ENCODE results near the gene BRWD1.

DNA sequence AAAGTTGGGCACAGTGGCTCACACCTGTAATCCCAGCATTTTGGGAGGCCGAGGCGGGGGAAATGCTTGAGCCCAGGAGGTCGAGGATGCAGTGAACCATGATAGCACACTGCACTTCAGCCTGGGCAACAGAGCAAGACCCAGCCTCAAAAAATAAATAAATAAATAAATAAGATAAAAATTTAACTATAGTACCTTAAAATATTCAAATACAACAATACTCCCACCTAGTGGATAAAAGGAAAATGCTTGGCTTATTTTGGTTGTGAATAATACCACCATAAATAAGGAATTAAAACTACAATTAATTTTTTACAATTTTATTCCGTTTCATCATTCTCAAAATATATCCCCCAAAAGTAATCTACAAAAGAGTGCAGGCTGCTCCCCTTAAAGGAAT, 138.3 kb downstream of the BRWD1 start:
- TF ChIP-seq, protein P1, sequence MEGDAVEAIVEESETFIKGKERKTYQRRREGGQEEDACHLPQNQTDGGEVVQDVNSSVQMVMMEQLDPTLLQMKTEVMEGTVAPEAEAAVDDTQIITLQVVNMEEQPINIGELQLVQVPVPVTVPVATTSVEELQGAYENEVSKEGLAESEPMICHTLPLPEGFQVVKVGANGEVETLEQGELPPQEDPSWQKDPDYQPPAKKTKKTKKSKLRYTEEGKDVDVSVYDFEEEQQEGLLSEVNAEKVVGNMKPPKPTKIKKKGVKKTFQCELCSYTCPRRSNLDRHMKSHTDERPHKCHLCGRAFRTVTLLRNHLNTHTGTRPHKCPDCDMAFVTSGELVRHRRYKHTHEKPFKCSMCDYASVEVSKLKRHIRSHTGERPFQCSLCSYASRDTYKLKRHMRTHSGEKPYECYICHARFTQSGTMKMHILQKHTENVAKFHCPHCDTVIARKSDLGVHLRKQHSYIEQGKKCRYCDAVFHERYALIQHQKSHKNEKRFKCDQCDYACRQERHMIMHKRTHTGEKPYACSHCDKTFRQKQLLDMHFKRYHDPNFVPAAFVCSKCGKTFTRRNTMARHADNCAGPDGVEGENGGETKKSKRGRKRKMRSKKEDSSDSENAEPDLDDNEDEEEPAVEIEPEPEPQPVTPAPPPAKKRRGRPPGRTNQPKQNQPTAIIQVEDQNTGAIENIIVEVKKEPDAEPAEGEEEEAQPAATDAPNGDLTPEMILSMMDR (IDR thresholded peaks at IDR 0.05): no peak
- TF ChIP-seq, protein P2, sequence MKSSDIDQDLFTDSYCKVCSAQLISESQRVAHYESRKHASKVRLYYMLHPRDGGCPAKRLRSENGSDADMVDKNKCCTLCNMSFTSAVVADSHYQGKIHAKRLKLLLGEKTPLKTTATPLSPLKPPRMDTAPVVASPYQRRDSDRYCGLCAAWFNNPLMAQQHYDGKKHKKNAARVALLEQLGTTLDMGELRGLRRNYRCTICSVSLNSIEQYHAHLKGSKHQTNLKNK (CRISPR knock-in tag; IDR thresholded peaks at IDR 0.05): no peak
- no peak for TF ChIP-seq ZNF416 (CRISPR knock-in tag; IDR thresholded peaks at IDR 0.05)
- TF ChIP-seq, protein P3, sequence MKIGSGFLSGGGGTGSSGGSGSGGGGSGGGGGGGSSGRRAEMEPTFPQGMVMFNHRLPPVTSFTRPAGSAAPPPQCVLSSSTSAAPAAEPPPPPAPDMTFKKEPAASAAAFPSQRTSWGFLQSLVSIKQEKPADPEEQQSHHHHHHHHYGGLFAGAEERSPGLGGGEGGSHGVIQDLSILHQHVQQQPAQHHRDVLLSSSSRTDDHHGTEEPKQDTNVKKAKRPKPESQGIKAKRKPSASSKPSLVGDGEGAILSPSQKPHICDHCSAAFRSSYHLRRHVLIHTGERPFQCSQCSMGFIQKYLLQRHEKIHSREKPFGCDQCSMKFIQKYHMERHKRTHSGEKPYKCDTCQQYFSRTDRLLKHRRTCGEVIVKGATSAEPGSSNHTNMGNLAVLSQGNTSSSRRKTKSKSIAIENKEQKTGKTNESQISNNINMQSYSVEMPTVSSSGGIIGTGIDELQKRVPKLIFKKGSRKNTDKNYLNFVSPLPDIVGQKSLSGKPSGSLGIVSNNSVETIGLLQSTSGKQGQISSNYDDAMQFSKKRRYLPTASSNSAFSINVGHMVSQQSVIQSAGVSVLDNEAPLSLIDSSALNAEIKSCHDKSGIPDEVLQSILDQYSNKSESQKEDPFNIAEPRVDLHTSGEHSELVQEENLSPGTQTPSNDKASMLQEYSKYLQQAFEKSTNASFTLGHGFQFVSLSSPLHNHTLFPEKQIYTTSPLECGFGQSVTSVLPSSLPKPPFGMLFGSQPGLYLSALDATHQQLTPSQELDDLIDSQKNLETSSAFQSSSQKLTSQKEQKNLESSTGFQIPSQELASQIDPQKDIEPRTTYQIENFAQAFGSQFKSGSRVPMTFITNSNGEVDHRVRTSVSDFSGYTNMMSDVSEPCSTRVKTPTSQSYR (CRISPR knock-in tag; IDR thresholded peaks at IDR 0.05): no peak
- no peak for TF ChIP-seq MYBL2 (CRISPR knock-in tag; IDR thresholded peaks at IDR 0.05)
- TF ChIP-seq, protein P4, sequence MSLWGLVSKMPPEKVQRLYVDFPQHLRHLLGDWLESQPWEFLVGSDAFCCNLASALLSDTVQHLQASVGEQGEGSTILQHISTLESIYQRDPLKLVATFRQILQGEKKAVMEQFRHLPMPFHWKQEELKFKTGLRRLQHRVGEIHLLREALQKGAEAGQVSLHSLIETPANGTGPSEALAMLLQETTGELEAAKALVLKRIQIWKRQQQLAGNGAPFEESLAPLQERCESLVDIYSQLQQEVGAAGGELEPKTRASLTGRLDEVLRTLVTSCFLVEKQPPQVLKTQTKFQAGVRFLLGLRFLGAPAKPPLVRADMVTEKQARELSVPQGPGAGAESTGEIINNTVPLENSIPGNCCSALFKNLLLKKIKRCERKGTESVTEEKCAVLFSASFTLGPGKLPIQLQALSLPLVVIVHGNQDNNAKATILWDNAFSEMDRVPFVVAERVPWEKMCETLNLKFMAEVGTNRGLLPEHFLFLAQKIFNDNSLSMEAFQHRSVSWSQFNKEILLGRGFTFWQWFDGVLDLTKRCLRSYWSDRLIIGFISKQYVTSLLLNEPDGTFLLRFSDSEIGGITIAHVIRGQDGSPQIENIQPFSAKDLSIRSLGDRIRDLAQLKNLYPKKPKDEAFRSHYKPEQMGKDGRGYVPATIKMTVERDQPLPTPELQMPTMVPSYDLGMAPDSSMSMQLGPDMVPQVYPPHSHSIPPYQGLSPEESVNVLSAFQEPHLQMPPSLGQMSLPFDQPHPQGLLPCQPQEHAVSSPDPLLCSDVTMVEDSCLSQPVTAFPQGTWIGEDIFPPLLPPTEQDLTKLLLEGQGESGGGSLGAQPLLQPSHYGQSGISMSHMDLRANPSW (CRISPR knock-in tag; conservative IDR thresholded peaks at IDR 0.05; ENCODE audit: low read depth): no peak
- no peak for TF ChIP-seq KAT7 (CRISPR knock-in tag; IDR thresholded peaks at IDR 0.05; ENCODE audit: borderline replicate concordance)
- no peak for TF ChIP-seq SP1 (CRISPR knock-in tag; conservative IDR thresholded peaks at IDR 0.05)
- TF ChIP-seq, protein P5, sequence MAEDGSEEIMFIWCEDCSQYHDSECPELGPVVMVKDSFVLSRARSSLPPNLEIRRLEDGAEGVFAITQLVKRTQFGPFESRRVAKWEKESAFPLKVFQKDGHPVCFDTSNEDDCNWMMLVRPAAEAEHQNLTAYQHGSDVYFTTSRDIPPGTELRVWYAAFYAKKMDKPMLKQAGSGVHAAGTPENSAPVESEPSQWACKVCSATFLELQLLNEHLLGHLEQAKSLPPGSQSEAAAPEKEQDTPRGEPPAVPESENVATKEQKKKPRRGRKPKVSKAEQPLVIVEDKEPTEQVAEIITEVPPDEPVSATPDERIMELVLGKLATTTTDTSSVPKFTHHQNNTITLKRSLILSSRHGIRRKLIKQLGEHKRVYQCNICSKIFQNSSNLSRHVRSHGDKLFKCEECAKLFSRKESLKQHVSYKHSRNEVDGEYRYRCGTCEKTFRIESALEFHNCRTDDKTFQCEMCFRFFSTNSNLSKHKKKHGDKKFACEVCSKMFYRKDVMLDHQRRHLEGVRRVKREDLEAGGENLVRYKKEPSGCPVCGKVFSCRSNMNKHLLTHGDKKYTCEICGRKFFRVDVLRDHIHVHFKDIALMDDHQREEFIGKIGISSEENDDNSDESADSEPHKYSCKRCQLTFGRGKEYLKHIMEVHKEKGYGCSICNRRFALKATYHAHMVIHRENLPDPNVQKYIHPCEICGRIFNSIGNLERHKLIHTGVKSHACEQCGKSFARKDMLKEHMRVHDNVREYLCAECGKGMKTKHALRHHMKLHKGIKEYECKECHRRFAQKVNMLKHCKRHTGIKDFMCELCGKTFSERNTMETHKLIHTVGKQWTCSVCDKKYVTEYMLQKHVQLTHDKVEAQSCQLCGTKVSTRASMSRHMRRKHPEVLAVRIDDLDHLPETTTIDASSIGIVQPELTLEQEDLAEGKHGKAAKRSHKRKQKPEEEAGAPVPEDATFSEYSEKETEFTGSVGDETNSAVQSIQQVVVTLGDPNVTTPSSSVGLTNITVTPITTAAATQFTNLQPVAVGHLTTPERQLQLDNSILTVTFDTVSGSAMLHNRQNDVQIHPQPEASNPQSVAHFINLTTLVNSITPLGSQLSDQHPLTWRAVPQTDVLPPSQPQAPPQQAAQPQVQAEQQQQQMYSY (CRISPR knock-in tag; IDR thresholded peaks at IDR 0.05): no peak
- TF ChIP-seq CREB1 (CRISPR knock-in tag; IDR thresholded peaks at IDR 0.05): no peak
- TF ChIP-seq, protein P6, sequence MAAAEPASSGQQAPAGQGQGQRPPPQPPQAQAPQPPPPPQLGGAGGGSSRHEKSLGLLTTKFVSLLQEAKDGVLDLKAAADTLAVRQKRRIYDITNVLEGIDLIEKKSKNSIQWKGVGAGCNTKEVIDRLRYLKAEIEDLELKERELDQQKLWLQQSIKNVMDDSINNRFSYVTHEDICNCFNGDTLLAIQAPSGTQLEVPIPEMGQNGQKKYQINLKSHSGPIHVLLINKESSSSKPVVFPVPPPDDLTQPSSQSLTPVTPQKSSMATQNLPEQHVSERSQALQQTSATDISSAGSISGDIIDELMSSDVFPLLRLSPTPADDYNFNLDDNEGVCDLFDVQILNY (CRISPR knock-in tag; IDR thresholded peaks at IDR 0.05): no peak
- TF ChIP-seq GABPB1 (CRISPR knock-in tag; IDR thresholded peaks at IDR 0.05): no peak
- no peak for TF ChIP-seq NR2C2 (CRISPR knock-in tag; IDR thresholded peaks at IDR 0.05)

Data from WTC11 (cell line).